ENCODE data around the gene TTLL1.
"Not testable (repeated sequence)": the region's sequence is repeated elsewhere in the genome, so short reads cannot be mapped to it uniquely, and the experiment has no call there.

Gene TTLL1

DNA sequence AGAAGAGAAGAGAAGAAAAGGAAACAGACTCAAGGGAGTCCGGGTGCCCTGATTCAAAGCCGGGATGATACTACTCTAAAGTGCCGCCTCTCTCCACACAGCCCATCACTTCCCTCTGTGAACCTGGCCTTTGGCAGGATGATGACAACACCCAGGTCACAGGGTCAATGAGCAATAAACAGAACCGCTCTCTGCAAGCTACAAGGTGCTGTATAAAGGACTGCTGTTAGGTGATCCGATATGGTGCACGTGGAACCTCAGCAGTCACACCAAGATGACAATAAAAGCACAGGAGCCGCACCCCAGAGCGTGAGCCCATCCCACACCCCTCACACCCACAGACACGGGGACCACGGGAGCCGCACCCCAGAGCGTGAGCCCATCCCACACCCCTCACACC, 10.7 kb downstream of the TTLL1 start:
- DNase-seq (ENCODE audit: extremely low read depth in 1 of 2, low read depth in 1 of 2): no peak

GRCh38 chr22:43077121-43077877, 11.9 kb downstream of the TTLL1 start:
- no peak for DNase-seq (ENCODE audit: extremely low read depth in 1 of 2, low read depth in 1 of 2)

DNA sequence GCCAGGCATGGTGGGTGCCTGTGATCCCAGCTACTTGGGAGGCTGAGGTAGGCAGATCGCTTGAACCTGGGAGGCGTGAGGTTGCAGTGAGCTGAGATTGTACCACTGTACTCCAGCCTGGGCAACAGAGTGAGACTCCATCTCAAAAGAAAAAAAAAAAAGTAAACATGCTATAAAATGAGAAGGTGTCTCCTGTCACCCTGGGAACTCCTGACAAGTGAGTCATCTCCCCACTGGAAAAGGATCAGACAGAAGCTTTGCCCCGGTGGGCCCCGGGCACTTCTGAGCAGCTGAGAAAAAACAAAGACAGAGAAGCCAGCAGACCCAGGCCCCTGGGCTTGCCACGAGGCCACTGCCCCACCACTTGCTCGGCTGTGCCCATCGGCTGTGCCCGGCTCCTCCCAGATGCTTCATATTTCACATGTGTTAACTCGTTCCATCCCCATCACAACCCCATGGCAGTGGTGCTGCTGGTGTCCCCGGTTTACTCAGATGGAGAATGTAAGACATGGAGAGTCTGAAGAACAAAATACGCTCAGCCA, 22.3 kb downstream of the TTLL1 start:
- no peak for DNase-seq (ENCODE audit: extremely low read depth in 1 of 2, low read depth in 1 of 2)

DNA sequence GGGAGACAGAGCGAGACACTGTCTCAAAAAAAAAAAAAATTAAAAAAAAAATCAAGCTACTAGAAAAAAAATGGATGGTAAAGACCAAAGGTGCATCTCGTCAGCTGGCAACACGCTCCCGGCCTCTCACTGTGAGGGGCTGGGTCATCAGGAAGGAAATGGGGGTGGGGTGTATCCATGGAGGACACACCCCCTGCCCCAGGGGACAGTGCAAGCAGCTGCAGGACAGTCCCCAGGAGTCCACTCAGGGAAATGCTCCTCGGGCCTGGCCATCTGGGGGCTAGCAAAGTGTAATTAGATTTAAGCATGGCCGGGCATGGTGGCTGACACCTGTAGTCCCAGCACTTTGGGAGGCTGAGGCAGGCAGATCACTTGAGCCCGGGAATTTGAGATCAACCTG, 23.1 kb downstream of the TTLL1 start:
- DNase-seq (ENCODE audit: extremely low read depth in 1 of 2, low read depth in 1 of 2): no peak

DNA sequence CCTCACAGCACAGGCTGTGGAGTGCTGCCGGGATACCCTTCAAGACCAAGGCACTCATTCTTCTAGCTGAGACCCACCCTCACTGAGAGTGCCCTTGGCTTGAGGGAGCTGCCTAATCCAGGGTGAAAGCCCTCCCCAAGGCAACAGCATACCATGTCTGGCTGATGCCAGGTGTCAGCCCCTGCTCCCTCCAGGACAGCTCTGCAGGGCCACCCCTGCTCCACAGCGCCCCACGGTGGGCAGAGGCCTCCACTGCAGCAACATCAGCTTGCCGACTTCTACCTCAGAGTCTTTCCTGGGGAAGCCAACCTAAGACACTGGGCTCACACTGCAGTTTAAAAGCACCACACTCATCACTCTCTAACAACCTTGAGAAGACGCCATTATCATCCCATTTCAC, 29.0 kb downstream of the TTLL1 start:
- no peak for DNase-seq (ENCODE audit: extremely low read depth in 1 of 2, low read depth in 1 of 2)

- DNase-seq (ENCODE audit: extremely low read depth in 1 of 2, low read depth in 1 of 2): no peak
Measured at GRCh38 chr22:43057641-43058040, 31.6 kb downstream of the TTLL1 start.

GRCh38 chr22:43053176-43053575, 36.0 kb downstream of the TTLL1 start:
- DNase-seq (ENCODE audit: extremely low read depth in 1 of 2, low read depth in 1 of 2): no peak

DNA sequence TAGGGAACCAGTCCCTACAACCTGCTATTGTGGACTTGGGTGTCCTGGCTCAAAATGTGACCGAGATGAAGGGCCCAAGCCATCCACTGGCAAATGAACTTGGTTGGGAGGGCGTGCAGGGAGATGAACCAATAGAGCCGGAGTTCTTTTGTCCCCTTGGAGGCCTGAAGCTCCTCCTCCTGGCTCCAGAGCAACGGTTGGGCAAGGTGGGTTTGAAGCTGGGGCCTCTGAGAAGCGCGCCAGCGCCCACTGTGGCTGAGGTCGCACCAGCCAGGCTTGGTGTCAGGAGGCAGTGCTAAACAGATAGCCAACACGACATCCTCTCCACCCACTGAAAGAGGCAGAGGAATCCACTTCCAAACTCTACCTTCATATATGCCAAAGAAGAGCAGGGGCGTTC, 38.2 kb downstream of the TTLL1 start:
- DNase-seq (ENCODE audit: extremely low read depth in 1 of 2, low read depth in 1 of 2): no peak

DNA sequence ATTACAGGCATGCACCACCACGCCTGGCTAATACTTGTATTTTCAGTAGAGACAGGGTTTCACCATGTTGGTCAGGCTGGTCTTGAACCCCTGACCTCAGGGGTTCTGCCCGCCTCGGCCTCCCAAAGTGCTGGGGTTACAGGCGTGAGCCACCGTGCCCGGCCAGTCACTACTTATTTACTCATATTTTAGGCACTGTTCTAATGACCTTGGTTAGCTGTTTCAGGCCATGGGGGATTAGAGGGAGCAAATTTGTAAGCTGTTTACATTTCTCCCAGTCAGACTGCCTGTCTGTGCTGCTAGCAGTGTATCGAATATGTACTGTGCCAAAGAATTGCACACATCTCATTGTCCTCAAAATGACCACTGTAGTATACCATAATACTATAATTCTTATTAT, 41.6 kb downstream of the TTLL1 start:
- no peak for DNase-seq (ENCODE audit: extremely low read depth in 1 of 2, low read depth in 1 of 2)

GRCh38 chr22:43044290-43044712, 44.9 kb downstream of the TTLL1 start:
- DNase-seq (ENCODE audit: extremely low read depth in 1 of 2, low read depth in 1 of 2): no peak

DNA sequence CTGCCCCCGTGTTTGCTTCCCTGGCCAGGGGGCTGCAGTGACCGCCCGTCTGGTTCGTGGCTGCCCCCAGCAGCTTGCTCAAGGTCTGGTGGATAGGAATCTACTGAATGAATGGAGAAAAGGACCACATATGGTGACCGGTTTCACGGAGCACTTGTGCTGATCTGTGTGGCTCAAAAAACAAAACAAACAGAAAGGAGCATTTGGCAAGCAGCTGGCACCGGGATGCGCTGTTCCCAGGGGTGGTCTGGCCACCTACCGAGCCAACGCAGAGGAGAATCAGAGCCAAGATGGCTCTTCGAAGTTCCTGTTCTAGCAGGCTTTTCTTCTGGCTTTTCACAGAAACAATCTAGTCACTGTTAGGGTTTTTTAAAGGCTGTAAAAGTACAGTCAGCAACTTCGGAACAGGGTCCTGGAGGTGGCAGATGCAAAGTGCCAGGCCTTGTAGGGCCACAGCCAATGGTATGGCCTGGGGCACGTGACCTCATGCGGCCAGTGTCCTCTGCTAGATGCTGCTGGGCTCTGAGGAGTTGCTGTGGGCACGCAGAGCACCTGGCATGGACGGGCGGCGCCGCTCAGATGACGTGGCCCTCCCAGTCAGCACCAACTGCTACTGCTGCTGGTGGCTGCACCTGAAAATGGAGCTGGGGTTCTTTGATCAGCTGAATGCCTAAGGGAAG, 47.0 kb downstream of the TTLL1 start:
- DNase-seq (ENCODE audit: extremely low read depth in 1 of 2, low read depth in 1 of 2): no peak

DNA sequence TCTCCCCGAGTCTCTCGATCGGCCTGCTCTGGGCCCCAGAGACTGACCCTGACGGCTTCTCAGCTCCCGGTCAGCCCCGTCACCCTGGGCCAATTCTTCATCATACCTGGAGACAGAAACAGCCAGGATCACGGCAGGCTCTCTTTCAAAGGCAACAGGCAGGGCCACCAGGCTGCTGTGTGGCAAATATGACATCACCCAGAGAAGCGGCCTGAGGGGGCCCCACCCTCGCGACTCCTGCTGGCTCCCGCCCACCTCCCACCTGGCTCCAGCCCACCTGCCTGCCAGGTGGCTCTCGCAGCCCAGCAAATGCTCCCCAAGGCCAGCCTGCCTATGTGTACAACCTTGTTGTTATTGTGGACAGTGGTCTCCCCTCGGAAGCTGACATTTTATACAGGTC, 49.4 kb downstream of the TTLL1 start:
- DNase-seq (ENCODE audit: extremely low read depth in 1 of 2, low read depth in 1 of 2): no peak

GRCh38 chr22:43038325-43038724, 50.9 kb downstream of the TTLL1 start:
- no peak for DNase-seq (ENCODE audit: extremely low read depth in 1 of 2, low read depth in 1 of 2)

- DNase-seq (ENCODE audit: extremely low read depth in 1 of 2, low read depth in 1 of 2): no peak
Measured at GRCh38 chr22:43036282-43036829, 52.8 kb downstream of the TTLL1 start.

DNA sequence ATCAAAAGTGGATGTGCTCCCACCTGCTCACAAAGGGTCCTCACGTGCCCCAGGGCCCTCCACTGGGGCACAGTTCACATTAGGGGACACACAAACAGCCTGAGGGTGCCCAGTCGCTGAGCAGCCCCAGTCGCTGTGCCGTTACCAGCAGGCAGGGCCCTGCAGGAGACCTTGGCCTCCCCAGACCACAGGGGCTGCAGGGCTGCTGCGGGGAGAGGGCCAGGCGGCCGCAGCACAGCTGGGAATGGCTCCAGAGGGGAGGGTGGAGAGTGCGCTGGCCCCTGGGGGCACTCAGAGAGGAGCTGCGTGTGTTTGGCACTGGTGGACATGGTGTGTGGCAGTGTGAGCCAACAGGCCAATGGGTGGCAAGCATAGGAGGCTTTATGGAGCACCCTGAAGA, 53.9 kb downstream of the TTLL1 start:
- DNase-seq (ENCODE audit: extremely low read depth in 1 of 2, low read depth in 1 of 2): no peak

DNA sequence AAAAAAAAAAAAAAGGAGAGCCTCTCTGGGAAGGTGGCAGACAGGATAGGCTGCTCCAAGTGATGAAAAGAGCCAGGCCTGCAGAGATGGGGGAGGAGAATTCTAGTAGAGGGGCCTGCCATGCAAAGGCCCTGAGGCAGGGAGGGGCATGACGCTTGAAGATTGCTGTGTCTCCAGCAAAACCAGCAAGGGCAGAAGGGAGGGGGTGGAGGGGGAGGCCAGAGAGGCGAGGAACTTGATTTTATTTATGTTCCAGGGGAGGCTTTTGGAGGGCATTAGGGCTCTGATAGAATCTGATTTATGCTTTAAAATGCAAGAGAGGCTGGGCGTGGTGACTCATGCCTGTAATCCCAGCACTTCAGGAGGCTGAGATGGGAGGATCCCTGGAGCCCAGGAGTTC, 57.6 kb downstream of the TTLL1 start:
- no peak for DNase-seq (ENCODE audit: extremely low read depth in 1 of 2, low read depth in 1 of 2)

GRCh38 chr22:43018615-43019014, 70.6 kb downstream of the TTLL1 start:
- DNase-seq (ENCODE audit: extremely low read depth in 1 of 2, low read depth in 1 of 2): no peak

DNA sequence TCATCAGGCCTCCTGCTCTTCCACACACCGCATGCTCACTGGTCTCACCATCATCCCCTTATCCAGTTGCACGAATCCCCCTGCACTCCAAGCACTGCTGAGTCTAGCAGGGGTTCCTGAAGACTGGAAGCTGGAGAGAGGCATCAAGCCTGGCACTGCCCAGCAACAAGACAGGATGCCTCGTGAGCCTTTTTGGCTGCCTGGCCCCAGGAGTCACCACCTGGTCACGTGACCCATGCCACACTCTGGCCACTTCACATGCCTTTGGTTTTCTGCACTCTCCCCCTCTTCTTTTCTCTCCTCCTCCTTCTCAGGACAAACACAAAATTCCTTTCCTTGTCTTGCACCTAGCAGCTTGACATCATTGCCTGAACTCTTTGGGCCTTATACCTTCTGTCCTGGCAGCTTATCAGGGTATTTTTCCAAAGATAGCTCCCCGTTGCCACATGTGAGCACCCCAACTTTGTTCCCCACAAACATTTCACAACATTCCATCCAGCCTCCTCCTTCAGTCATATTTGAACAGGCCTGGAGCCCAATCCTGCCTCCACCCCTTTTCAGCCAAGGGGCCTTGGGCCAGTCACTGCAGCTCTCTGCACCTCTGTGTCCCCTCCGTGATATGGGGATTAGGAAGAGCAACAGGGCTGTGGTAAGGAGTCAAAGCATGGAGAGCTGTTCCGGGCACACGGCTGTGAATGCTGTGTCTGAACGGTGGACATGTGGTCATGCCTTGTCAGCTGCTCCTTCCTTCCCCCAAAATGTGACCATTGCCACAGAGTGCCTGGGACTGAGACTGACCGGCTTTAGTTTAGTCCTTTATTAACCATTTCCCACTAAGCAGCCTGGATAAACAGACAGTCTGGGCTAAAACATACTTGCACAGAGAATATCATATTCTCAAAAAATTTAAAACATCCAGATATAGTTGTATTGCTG, 71.4 kb downstream of the TTLL1 start:
- DNase-seq (ENCODE audit: extremely low read depth in 1 of 2, low read depth in 1 of 2): no peak

- not testable (repeated sequence) for DNase-seq (ENCODE audit: extremely low read depth in 1 of 2, low read depth in 1 of 2)
Measured at GRCh38 chr22:43016150-43016549, 73.0 kb downstream of the TTLL1 start.

GRCh38 chr22:43015677-43016042, 73.5 kb downstream of the TTLL1 start:
- no peak for DNase-seq (ENCODE audit: extremely low read depth in 1 of 2, low read depth in 1 of 2)
